H1 (cell line): ENCODE data around the gene VPS13C. TPM values are rescaled to one million over a fixed set of nuclear protein-coding genes. Genes with fewer than 3 reads are reported as not detected.

Experiments
- ASH2L ChIP-seq: fragments of 200-600, 300-600 bp; sonication (generic); IDR thresholded peaks from one replicate; pipeline ENCODE4 v1.7.1; 2017; ENCODE audit warnings: low read length
- E2F6 ChIP-seq: IDR thresholded peaks from 2 replicates; pipeline ENCODE4 v1.6.1; 2012; ENCODE audit warnings: inconsistent platforms
- HDAC6 ChIP-seq: IDR thresholded peaks from one replicate; pipeline ENCODE4 v1.7.1; 2012; ENCODE audit warnings: low read depth, mild to moderate bottlenecking, inconsistent platforms, low read length, moderate library complexity
- MAFK ChIP-seq: IDR thresholded peaks from 2 replicates; pipeline ENCODE4 v1.6.1; 2012; ENCODE audit warnings: low read depth, mild to moderate bottlenecking, improper control_type of control experiment, low read length
- TEAD4 ChIP-seq: IDR thresholded peaks from 2 replicates; pipeline ENCODE4 v1.6.1; 2012; ENCODE audit warnings: low read depth, low read length, inconsistent platforms, mixed read lengths
- polyA plus RNA-seq, 7 experiments: library from polyadenylated mRNA; depleted of rRNA in 3 of 7; stranded (reverse) in 5 of 7; unstranded in 2 of 7; fragments of >200 nt in 5 of 7; fragments of 200-250 nt in 2 of 7; gene quantifications; 1 replicate in 5 of 7; 2 replicates in 1 of 7; 4 replicates in 1 of 7; pipeline versions ENCODE4 v1.2.1 to v1.2.3, GENCODE V29; 2011 to 2013; ENCODE audit warnings: missing spikeins in 2 of 7, mixed read lengths in 2 of 7
- total RNA-seq: library from RNA; stranded (reverse); fragmentation: NEBNext Ultra II Directional; extraction: Animal tissue kit (Norgen Biotek cat#: 25700); gene quantifications from 2 replicates; pipeline ENCODE4 v1.2.1, GENCODE V29; 2021

The VPS13C gene
- total and polyA plus RNA-seq, 2 of the 8 experiments (the other 6 are each of a cell fraction or from before 2014, with no cell fraction given) = 4.8 to 18.8 TPM

GRCh38 chr15:61997786-61998185 lies 62.5 kb downstream of the VPS13C start (continued):
- TF ChIP-seq E2F6 (no peak), HDAC6 (no peak), TEAD4 (no peak), ASH2L (no peak), MAFK (no peak)
